ENCODE data around the gene NXNL2.

DNA sequence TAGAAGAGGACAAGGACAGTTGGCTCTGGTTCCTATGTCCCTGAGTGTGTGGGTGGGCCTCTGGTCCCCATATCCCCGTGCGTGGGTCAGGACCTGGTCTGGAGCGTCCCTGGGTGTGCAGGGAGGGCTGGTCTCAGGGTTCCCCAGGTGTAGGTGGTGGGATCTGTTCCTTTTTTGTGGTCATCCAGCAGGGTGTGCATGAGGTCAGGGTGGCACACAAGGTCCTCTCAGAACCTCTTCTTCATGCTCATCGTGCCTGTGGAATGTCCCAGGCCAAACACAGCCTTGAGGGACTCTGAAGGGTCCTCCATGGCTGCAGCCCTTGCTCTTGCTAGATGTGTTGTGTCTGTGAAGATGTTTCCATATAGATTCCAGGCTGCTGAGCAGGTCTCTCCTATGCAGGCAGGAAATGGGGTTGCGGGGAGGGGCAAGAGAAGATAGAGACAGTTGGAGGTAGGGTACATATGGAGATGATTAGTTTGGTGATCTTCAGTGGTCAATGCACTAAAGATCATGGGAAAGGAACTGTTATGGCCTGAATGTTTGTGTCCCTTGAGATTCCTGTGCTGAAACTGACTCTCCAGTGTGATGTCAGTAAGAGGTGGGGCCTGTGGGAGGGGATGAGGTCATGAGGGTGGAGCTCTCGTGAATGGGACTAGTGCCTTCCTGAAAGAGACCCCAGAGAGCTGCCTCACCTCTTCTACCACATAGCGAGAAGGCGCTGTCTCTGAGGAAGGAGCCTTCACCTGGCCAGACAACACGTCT, 53.1 kb downstream of the NXNL2 start:
- TF ChIP-seq, protein P1, sequence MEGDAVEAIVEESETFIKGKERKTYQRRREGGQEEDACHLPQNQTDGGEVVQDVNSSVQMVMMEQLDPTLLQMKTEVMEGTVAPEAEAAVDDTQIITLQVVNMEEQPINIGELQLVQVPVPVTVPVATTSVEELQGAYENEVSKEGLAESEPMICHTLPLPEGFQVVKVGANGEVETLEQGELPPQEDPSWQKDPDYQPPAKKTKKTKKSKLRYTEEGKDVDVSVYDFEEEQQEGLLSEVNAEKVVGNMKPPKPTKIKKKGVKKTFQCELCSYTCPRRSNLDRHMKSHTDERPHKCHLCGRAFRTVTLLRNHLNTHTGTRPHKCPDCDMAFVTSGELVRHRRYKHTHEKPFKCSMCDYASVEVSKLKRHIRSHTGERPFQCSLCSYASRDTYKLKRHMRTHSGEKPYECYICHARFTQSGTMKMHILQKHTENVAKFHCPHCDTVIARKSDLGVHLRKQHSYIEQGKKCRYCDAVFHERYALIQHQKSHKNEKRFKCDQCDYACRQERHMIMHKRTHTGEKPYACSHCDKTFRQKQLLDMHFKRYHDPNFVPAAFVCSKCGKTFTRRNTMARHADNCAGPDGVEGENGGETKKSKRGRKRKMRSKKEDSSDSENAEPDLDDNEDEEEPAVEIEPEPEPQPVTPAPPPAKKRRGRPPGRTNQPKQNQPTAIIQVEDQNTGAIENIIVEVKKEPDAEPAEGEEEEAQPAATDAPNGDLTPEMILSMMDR (IDR thresholded peaks at IDR 0.05; ENCODE audit: low read depth, low read length, missing input control) = no peak
- TF ChIP-seq, protein P2, sequence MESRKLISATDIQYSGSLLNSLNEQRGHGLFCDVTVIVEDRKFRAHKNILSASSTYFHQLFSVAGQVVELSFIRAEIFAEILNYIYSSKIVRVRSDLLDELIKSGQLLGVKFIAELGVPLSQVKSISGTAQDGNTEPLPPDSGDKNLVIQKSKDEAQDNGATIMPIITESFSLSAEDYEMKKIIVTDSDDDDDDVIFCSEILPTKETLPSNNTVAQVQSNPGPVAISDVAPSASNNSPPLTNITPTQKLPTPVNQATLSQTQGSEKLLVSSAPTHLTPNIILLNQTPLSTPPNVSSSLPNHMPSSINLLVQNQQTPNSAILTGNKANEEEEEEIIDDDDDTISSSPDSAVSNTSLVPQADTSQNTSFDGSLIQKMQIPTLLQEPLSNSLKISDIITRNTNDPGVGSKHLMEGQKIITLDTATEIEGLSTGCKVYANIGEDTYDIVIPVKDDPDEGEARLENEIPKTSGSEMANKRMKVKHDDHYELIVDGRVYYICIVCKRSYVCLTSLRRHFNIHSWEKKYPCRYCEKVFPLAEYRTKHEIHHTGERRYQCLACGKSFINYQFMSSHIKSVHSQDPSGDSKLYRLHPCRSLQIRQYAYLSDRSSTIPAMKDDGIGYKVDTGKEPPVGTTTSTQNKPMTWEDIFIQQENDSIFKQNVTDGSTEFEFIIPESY (IDR thresholded peaks at IDR 0.05) = no peak
- TF ChIP-seq, protein P3, sequence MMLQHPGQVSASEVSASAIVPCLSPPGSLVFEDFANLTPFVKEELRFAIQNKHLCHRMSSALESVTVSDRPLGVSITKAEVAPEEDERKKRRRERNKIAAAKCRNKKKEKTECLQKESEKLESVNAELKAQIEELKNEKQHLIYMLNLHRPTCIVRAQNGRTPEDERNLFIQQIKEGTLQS (IDR thresholded peaks at IDR 0.05) = no peak
- no peak for TF ChIP-seq JUND (IDR thresholded peaks at IDR 0.05)
- TF ChIP-seq, protein P4, sequence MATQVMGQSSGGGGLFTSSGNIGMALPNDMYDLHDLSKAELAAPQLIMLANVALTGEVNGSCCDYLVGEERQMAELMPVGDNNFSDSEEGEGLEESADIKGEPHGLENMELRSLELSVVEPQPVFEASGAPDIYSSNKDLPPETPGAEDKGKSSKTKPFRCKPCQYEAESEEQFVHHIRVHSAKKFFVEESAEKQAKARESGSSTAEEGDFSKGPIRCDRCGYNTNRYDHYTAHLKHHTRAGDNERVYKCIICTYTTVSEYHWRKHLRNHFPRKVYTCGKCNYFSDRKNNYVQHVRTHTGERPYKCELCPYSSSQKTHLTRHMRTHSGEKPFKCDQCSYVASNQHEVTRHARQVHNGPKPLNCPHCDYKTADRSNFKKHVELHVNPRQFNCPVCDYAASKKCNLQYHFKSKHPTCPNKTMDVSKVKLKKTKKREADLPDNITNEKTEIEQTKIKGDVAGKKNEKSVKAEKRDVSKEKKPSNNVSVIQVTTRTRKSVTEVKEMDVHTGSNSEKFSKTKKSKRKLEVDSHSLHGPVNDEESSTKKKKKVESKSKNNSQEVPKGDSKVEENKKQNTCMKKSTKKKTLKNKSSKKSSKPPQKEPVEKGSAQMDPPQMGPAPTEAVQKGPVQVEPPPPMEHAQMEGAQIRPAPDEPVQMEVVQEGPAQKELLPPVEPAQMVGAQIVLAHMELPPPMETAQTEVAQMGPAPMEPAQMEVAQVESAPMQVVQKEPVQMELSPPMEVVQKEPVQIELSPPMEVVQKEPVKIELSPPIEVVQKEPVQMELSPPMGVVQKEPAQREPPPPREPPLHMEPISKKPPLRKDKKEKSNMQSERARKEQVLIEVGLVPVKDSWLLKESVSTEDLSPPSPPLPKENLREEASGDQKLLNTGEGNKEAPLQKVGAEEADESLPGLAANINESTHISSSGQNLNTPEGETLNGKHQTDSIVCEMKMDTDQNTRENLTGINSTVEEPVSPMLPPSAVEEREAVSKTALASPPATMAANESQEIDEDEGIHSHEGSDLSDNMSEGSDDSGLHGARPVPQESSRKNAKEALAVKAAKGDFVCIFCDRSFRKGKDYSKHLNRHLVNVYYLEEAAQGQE (IDR thresholded peaks at IDR 0.05) = no peak
- no peak for TF ChIP-seq SP1 (IDR thresholded peaks at IDR 0.05)
- TF ChIP-seq TAF1 (conservative IDR thresholded peaks at IDR 0.05) = no peak
- no peak for TF ChIP-seq RAD21 (IDR thresholded peaks at IDR 0.05)
- TF ChIP-seq YY1 (IDR thresholded peaks at IDR 0.05) = no peak
- no peak for TF ChIP-seq EGR1 (IDR thresholded peaks at IDR 0.05; ENCODE audit: low read depth in 2 of 2)
- no peak for TF ChIP-seq GABPA (IDR thresholded peaks at IDR 0.05 in 1 of 2, conservative IDR thresholded peaks at IDR 0.05 in 1 of 2)

Data from liver (tissue), 3 donors.